DMS153 treated with DMSO at 0.1 percent for 48 hours (cell line): ENCODE data around the gene GRB2.
"Not testable (repeated sequence)": the region's sequence is repeated elsewhere in the genome, so short reads cannot be mapped to it uniquely, and the experiment has no call there.

Experiments
- DNase-seq: peaks from one replicate; lab custom pipeline; 2025; ENCODE audit not compliant: unreplicated experiment; lab: John Stamatoyannopoulos, UW

The GRB2 gene

GRCh38 chr17:75353176-75353575 lies 52.3 kb downstream of the GRB2 start:
- DNase-seq: no peak

DNA sequence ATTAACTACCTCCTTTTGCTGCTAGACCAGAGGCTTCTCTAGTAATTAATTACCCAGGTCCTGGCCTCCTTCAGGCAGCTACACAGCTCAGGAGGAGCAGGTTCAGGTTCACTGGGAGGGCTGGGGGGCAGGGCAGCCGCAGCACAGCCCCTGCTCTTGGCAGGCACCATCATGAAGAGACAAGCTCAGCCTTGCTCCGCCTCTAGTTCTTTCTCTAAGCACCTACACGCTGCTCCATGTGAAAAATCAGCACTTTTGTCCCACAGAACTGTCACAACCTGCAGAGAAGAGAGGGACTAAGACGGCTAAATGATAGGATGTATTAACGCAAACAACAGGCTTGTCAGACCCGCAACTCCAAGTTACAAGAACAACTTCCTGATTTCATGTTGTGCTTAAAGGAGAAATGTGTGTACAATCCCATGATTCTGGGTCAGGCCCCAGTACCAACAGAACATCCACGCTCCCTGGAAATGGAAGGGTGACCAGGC lies 53.4 kb downstream of the GRB2 start:
- DNase-seq: no peak

GRCh38 chr17:75350706-75351105 lies 54.8 kb downstream of the GRB2 start:
- DNase-seq: no peak

GRCh38 chr17:75350029-75350428 lies 55.4 kb downstream of the GRB2 start:
- no peak for DNase-seq

- DNase-seq: no peak
Measured at GRCh38 chr17:75349589-75349988, 55.9 kb downstream of the GRB2 start.

DNA sequence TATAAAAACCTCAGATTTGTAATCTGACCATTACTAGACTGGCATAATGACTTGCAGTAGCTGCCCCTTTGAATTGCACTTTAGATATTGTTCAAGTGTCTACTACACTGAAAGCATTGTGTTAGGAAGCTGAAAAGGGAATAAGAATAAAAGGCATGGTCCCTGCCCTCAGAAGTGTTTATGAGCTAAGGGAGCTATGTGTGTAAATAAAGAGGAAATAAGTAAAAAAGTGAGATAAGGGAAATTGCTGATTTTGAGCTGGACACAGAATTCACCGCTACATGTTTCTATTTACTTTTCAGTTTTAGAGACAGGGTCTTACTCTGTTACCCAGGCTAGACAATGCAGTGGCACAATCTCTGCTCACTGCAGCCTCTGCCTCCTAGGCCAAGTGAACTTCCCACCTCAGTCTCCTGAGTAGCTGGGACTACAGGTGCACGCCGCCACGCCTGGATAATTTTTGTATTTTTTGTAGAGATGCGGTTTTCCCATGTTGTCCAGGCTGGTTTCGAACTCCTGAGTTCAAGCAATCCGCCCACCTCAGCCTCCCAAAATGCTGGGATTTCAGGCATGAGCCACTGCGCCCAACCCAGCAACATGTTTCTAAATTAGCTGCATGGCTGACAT lies 57.0 kb downstream of the GRB2 start:
- DNase-seq: no peak

DNA sequence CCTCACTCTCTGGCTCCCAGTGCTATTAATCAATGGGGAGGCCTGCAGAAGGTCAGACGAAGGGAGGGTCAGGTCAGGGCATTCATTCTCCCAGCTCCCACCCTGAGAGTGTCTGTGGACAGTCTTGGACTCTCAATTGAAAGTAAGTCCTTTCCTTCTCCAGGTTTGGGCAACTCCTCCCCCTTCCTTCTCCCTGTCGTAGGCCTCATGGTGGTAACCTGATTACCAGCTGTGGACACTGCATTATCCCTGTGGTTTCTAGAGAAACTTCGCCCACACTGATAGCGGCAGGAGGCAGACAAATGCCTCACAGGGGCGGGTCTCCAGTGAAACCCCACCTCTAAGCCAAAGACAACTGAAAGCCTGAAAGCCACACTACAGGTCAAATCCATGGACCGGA lies 58.6 kb downstream of the GRB2 start:
- no peak for DNase-seq

GRCh38 chr17:75346368-75346767 lies 59.1 kb downstream of the GRB2 start:
- not testable (repeated sequence) for DNase-seq

GRCh38 chr17:75345514-75346167 lies 59.8 kb downstream of the GRB2 start:
- DNase-seq: no peak

- no peak for DNase-seq
Measured at GRCh38 chr17:75344666-75345065, 60.8 kb downstream of the GRB2 start.

- DNase-seq: no peak
Measured at GRCh38 chr17:75342996-75343395, 62.5 kb downstream of the GRB2 start.

DNA sequence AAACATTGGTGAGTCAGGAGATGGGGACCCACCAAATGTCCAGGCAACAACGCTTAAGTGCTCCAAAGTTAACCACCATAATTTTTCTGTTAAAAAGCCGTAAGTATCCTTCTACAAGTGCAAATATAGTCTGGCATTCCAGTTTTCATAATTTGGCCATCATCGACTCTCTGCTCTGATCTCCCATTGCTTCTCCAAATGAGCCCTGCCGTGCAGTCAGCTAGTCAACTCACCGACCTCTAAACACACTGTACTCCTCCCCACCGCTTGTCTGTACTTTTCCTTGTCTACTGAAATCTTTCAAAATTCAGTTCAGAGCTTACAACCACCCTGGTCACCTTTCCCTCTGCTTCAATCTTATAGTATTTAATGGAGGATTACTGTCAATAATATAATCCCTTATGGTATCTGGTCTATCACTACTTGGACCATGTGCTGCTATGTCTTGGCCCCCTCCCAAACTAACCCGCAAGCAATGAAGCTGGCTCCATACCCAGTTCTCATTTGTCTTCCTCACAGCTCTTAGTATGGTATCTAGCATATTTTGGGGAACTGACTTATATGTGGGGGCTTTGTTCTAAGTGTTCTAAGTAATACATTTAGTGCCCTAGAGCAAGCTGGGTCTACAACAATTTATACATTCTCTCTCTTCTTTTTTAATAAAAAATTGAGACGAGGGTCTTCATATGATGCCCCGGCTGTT lies 63.5 kb downstream of the GRB2 start:
- no peak for DNase-seq

DNA sequence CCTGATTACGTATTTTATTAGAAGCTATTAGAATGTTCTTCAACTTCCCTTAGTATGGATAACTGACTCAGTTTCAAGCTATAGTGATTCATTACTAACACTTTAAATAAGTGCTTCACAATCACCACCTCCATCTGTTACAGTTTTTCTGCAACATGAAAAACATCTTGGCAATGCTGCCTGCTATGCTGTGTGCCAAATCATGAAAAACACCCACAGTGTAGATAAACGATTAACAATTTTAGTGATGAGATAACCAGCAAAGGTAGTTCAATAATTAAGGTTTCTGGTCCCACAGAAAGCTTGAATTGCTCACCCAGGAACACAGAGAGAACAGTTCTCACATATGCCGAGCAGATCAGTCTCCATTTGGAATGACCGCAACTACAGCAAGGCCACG lies 64.8 kb downstream of the GRB2 start:
- no peak for DNase-seq

DNA sequence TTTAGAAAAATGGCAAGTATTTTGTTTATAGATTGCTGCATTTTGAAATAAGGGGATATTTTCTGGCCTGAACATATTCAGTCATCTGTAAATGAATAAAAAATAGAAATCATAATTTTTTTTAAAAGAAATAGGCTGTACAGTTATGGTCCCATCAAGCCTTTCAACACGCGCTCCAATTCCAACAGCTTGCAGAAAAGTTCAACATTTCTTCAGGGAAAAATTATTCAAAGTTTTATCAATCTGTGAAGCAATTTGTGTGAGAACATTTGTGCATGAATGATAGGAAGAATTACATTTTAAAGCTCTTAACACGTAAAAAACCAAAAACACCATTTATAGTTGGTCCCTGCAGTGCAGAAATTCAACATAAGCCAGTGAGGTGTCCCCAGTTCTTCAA lies 65.5 kb downstream of the GRB2 start:
- DNase-seq: no peak

DNA sequence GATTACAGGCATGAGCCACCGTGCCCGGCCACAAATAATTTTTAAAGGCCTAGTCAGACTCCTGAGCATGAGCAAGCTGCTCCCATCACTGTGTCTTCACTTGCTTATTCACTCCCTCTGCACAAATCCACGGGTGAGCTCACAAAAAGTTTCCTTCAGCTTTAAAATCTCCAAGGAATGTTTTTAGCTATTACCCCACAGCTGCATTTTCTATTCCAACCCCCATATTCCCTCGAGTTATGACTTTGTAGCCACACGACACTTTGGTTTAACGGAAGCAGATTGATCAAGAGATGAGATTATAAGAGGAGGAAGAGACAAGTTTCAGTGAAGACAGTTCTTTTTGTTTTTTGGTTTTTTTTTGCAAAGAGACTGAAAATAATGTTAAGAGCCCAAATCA lies 67.1 kb downstream of the GRB2 start:
- DNase-seq: no peak

DNA sequence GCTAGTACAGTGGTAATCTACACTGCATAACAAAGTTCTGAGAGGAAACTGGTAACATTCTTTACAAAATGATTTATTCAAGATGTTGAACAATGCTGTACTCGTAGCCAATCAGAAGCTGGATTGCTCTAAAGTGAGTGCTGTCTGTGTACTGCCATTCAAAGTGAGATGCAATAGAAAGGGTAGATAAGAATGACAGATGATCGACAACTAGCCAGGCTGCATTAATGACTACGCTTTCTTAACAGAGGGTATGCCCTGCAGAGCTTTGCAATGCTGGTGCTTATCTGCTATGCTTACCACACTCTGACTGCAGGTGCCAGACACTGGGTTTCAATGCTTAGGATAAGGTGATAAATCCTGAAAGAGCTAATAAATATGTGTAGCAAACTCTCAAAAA lies 70.2 kb downstream of the GRB2 start:
- no peak for DNase-seq

DNA sequence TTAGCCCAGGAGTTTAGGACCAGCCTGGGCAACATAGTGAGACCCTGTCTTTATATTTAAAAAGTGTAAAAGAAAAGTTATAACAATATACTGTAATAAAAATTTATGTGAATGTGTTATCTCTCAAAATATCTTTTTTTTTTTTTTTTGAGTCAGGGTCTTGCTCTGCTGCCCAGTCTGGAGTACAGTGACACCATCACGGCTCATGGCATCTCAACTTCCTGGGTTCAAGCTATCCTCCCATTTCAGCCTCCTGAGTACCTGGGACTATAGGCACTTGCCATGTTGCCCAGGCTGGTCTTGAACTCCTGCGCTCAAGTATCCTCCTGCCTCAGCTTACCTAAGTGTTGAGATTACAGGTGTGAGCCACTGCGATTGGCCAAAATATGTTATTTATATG lies 70.8 kb downstream of the GRB2 start:
- no peak for DNase-seq

DNA sequence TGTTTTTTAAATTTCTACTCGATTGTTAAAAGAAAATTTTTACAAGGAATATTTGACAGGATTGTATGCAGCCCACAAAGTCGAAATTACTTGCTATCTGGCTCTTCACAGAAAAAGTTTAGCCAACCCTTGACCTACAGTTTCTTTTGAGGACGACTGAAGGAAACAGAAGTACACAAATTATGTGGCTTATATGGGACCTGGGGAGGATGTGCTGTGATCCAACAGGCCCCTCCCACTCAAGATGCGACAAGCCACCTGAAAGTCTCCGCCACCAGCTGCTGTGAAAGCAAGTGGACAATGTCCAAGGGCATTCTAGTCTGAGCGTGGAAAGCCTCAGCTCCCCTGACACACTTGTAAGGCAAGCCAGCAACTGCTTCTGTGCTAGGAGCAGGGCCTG lies 73.8 kb downstream of the GRB2 start:
- no peak for DNase-seq

GRCh38 chr17:75327757-75328156 lies 77.7 kb downstream of the GRB2 start:
- DNase-seq: no peak

- no peak for DNase-seq
Measured at GRCh38 chr17:75326226-75326848, 79.1 kb downstream of the GRB2 start.

- no peak for DNase-seq
Measured at GRCh38 chr17:75325827-75326225, 79.7 kb downstream of the GRB2 start.

- no peak for DNase-seq
Measured at GRCh38 chr17:75325348-75325747, 80.1 kb downstream of the GRB2 start.
